Mucosa of descending colon (tissue), 3 donors: Measurements from ENCODE around the gene ALKBH3. TPM values are rescaled to one million over a fixed set of nuclear protein-coding genes. Genes with fewer than 3 reads are reported as not detected.
A peak's percentile ranks its signal among the peaks of the same experiment; 100 is the strongest.

Source experiments
- ATAC-seq: fragments of 200-7000 bp; cut with Tn5 transposase; one replicate; pipeline ENCODE4 v1.9.1; 2020; ENCODE audit warnings: mild to moderate bottlenecking, moderate library complexity
- DNase-seq, 3 donors: peaks; one replicate each; pipeline ENCODE4 v3.0.0-alpha.2; 2020
- H3K36me3 ChIP-seq: fragments of 200-600 bp; one replicate; pipeline ENCODE4 v1.8.0; 2021; ENCODE audit warnings: low read depth, mild to moderate bottlenecking
- H3K4me1 ChIP-seq: fragments of 200-600 bp; one replicate; pipeline ENCODE4 v1.8.0; 2021; ENCODE audit warnings: low read depth, mild to moderate bottlenecking
- H3K4me3 ChIP-seq: fragments of 200-600 bp; one replicate; pipeline ENCODE4 v1.8.0; 2021; ENCODE audit warnings: mild to moderate bottlenecking
- H3K9me3 ChIP-seq: fragments of 200-600 bp; one replicate; pipeline ENCODE4 v1.8.0; 2021; ENCODE audit warnings: mild to moderate bottlenecking
- intact Hi-C, 2 donors: fragments of 100-400 bp; cut with DNase I in 1 of 2; cut with micrococcal nuclease in 1 of 2; formaldehyde crosslinking; loops; one replicate each; pipeline versions ENCODE4 v1.11.0 to v1.11.1; 2022; cut with DNase I, micrococcal nuclease
- long read RNA-seq, 2 donors: library from polyadenylated mRNA; unstranded; transcript quantifications; one replicate each; pipeline ENCODE4 v2.0.0, GENCODE V29; 2019 to 2021
- total RNA-seq, 3 donors: library from RNA; stranded (reverse); fragmentation: NEBNext Ultra II Directional in 2 of 3; extraction: Animal tissue kit (Norgen Biotek cat#: 25700) in 2 of 3; gene quantifications; one replicate each; pipeline versions ENCODE4 v1.2.1 to v1.2.4, GENCODE V29; 2021 to 2023
- TF ChIP-seq, protein P1 (sequence below): fragments of 200-600 bp; IDR thresholded peaks from one replicate; pipeline ENCODE4 v1.8.0; 2022; ENCODE audit warnings: antibody characterized with exemption, mild to moderate bottlenecking
- donor health status: DM: no; HTN: no; CAD: no; lungs with moderate emphysema.
- donor health status: DM: no; HTN: no; CAD: no.
- donor health status: DM: no; HTN: yes; CAD: no.

The ALKBH3 gene
- 10 to 100 TPM; 18.9 to 27.7 (median 27.0) TPM for total RNA-seq
- long read RNA-seq, donor 1, transcript ALKBH3-201 (10 exons, 1,474 nt): major isoform, 6 of 9 reads
- long read RNA-seq, donor 1, partial matches to known transcripts: 0 of 9 reads
- long read RNA-seq, donor 1, other reads (novel, unspliced or antisense): 3 of 9 reads
- long read RNA-seq, donor 2, transcript ALKBH3-201 (10 exons, 1,474 nt): major isoform, 5 of 9 reads
- long read RNA-seq, donor 2, partial matches to known transcripts: 0 of 9 reads
- long read RNA-seq, donor 2, other reads (novel, unspliced or antisense): 4 of 9 reads

DNA sequence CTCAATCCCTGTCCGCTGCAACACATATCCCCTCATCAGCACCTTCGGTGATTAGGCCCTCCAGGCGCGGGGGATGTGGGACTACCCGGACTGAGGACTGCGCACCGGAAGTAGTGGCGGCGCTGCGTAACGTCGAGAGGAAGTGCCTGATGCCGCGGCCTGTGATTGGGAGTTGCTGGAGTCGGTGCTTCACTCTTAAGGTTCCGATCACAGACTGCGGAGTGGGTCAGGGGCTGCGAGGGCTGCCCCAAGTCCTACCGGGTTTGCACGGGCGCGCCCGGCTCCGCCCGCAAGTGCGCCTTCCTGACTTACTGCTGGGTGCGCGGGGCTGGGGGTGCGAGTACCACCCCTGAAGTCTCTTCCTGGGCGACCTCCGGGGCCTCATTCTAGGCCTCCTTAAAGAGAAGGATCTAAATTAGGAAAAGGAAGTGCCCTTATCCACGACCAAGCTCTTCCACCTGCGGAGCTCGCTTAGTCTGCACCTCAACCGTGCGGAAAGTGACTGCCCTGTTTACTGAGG is at the start of gene ALKBH3:
Gene ALKBH3 (plus strand): TSS at position 192 of the 520 bp plus-strand sequence. CDS start 1,822 bp downstream, outside the sequence.
- peaks cover 5% of the 10 kb centered on the region for H3K36me3 ChIP-seq
- DNase-seq (peak; percentile 90 to 94 (median 93)), ATAC-seq (peak; percentile 100)
- TF ChIP-seq, protein P1, sequence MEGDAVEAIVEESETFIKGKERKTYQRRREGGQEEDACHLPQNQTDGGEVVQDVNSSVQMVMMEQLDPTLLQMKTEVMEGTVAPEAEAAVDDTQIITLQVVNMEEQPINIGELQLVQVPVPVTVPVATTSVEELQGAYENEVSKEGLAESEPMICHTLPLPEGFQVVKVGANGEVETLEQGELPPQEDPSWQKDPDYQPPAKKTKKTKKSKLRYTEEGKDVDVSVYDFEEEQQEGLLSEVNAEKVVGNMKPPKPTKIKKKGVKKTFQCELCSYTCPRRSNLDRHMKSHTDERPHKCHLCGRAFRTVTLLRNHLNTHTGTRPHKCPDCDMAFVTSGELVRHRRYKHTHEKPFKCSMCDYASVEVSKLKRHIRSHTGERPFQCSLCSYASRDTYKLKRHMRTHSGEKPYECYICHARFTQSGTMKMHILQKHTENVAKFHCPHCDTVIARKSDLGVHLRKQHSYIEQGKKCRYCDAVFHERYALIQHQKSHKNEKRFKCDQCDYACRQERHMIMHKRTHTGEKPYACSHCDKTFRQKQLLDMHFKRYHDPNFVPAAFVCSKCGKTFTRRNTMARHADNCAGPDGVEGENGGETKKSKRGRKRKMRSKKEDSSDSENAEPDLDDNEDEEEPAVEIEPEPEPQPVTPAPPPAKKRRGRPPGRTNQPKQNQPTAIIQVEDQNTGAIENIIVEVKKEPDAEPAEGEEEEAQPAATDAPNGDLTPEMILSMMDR: no peak
- intact Hi-C loops: no loop called here
- H3K4me1 ChIP-seq: peaks cover 6% of the 10 kb centered on the region
- no peaks in the 10 kb centered on the region for H3K9me3 ChIP-seq
- peak within 1 kb of the TSS; percentile 64 for H3K4me3 ChIP-seq

DNA sequence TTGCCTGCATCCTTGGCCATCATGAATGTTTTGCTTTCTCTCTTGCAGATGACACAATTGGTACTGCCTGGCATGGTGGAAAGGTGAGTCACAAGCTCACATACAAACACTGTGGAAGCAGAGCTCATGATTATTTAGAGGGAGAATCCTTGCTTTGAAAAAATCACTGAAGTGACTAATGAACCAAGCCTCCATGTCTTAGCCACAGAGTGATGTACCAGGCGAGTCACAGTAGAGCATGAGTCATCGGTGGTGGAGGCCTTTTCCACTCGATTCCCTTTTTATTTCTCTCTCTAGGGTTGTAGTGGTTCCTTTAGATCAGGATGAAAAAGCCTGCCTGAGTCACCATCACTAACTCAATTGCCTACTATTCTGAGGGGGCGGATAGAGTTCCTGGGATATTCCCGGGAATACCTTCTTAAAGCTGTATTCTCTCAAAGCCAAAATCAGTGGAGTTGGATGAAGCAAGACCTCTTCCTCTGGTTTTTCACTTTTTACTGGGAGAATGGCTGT is 49.6 kb upstream of the ALKBH3 start:
- DNase-seq (no peak), ATAC-seq (peak; percentile 72)
- Histone ChIP-seq H3K36me3 (no peaks in the 10 kb centered on the region), H3K4me3 (no peak overlapping the region), H3K9me3 (no peaks in the 10 kb centered on the region), H3K4me1 (no peaks in the 10 kb centered on the region)
- intact Hi-C loops: no loop called here
- TF ChIP-seq, protein P1: no peak

DNA sequence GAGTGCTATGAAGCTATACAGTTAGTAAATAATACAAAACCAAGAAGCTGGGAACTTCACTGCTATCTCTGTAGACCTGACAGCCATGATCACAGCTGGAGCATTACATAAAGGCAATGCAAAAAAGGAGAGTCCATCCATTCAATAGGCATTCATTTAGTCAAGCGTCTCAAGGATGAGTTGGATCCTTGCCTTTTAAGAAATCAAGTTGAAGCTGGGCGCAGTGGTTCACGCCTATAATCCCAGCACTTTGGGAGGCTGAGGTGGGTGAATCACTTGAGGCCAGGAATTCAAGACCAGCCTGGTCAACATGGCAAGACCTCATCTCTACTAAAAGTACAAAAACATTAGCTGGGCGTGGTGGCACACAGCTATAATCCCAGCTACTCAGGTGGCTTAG is 48.1 kb upstream of the ALKBH3 start:
- TF ChIP-seq, protein P1: no peak
- ATAC-seq (no peak), DNase-seq (no peak)
- intact Hi-C loops: no loop called here
- Histone ChIP-seq H3K4me3 (no peak overlapping the region), H3K36me3 (no peaks in the 10 kb centered on the region), H3K9me3 (no peaks in the 10 kb centered on the region), H3K4me1 (no peaks in the 10 kb centered on the region)

DNA sequence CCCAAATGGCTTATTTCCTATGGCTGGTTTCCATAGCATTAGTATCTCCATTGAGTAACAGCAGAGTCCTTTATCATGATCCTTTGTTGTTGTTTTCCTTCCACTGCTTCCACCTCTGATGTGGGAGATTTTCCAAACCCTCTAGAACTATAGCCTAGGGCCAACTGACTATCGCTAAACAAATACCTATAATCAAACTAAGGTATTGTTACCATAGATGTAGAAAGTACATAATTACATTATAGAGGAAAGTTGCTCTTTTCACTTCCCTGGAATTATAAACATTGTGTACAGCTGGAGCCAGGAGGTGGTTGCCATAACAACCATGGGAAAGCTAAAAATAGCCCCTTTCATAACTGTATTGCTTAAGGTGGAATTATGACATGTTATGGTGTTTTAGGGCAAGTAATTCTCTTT is 47.0 kb upstream of the ALKBH3 start:
- no peak overlapping the region for H3K4me3 ChIP-seq
- TF ChIP-seq, protein P1: no peak
- no peaks in the 10 kb centered on the region for H3K36me3 ChIP-seq
- H3K9me3 ChIP-seq: no peaks in the 10 kb centered on the region
- intact Hi-C loops: no loop called here
- ATAC-seq (peak; percentile 71), DNase-seq (no peak)
- H3K4me1 ChIP-seq: no peaks in the 10 kb centered on the region

DNA sequence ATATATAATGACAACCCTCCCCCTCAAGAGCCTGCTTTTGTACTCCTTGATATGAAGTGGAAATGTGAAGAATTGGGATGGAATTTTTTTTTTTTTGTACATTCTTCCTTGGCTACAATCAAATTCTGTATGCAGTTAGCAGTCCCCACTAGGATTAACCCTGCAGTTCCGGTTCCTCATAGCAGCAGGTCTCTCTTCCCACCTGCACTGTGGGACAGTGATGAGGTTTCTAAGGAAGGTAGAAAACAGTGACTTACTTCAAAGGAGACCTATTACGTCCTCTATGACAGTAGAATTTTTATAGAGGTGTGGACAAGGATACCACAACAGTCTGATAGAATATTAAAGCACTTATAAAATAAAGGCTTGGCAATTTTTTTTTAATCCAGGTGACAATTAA is 46.3 kb upstream of the ALKBH3 start:
- DNase-seq: no peak
- Histone ChIP-seq H3K9me3 (no peaks in the 10 kb centered on the region), H3K4me1 (no peaks in the 10 kb centered on the region), H3K36me3 (no peaks in the 10 kb centered on the region), H3K4me3 (no peak overlapping the region)
- intact Hi-C loops: no loop called here
- ATAC-seq: no peak
- TF ChIP-seq, protein P1: no peak
